OCI-LY1 (cell line): ENCODE data around the gene IL6R.

Experiments used
- H2AFZ ChIP-seq: fragments of 200-600 bp; sonication (generic), shearing (Covaris generic); 2 replicates; pipeline ENCODE4 v1.6.0; 2014; ENCODE audit warnings: antibody characterized with exemption, mild to moderate bottlenecking, low read length
- H3F3A ChIP-seq: fragments of 200-600 bp; sonication (generic), shearing (Covaris generic); 2 replicates; pipeline ENCODE4 v1.6.0; 2014; ENCODE audit warnings: mild to moderate bottlenecking, antibody characterized with exemption, low read length, moderate library complexity; ENCODE audit not compliant: insufficient read depth
- H3K27ac ChIP-seq: fragments of 200-600 bp; sonication (generic); 2 replicates; pipeline ENCODE4 v1.5.1; 2014; ENCODE audit warnings: low read length, mixed run types, mild to moderate bottlenecking, low read depth; ENCODE audit not compliant: poor library complexity, severe bottlenecking
- H3K27me3 ChIP-seq: fragments of 200-600 bp; sonication (generic); 2 replicates; pipeline ENCODE4 v1.6.0; 2014; ENCODE audit warnings: antibody characterized with exemption, mild to moderate bottlenecking, low read length, moderate library complexity; ENCODE audit not compliant: insufficient read depth
- H3K36me3 ChIP-seq: fragments of 200-600 bp; sonication (generic); 2 replicates; pipeline ENCODE4 v1.6.1; 2014; ENCODE audit warnings: mild to moderate bottlenecking, antibody characterized with exemption, low read length, moderate library complexity, mixed read lengths; ENCODE audit not compliant: insufficient read depth
- H3K4me1 ChIP-seq: fragments of 200-600 bp; sonication (generic); 2 replicates; pipeline ENCODE4 v1.5.1; 2014; ENCODE audit warnings: mild to moderate bottlenecking, low read length, moderate library complexity; ENCODE audit not compliant: insufficient read depth, severe bottlenecking
- H3K4me2 ChIP-seq: fragments of 200-600 bp; sonication (generic), shearing (Covaris generic); 2 replicates; pipeline ENCODE4 v1.6.1; 2014; ENCODE audit warnings: low read length
- H3K4me3 ChIP-seq: fragments of 200-600 bp; sonication (generic); 2 replicates; pipeline ENCODE4 v1.5.1; 2014; ENCODE audit warnings: low read length, low read depth, mild to moderate bottlenecking, mixed read lengths; ENCODE audit not compliant: poor library complexity, severe bottlenecking
- H3K79me2 ChIP-seq: fragments of 200-600 bp; shearing (Covaris generic); 2 replicates; pipeline ENCODE4 v1.6.1; 2016; ENCODE audit warnings: mixed run types, low read length, mixed read lengths; ENCODE audit not compliant: insufficient read depth
- H3K9ac ChIP-seq: fragments of 200-600 bp; sonication (generic), shearing (Covaris generic); 2 replicates; pipeline ENCODE4 v1.6.1; 2014; ENCODE audit warnings: mild to moderate bottlenecking, low read length, mixed read lengths
- H3K9me2 ChIP-seq: fragments of 200-600 bp; sonication (generic), shearing (Covaris generic); 2 replicates; pipeline ENCODE4 v1.6.1; 2014; ENCODE audit warnings: low read depth, mild to moderate bottlenecking, low read length, mixed read lengths
- H3K9me3 ChIP-seq: fragments of 200-600 bp; shearing (Covaris generic); 2 replicates; pipeline ENCODE4 v1.6.1; 2014; ENCODE audit warnings: low read length, mixed read lengths
- H4K20me1 ChIP-seq: fragments of 200-600 bp; sonication (generic), shearing (Covaris generic); 2 replicates; pipeline ENCODE4 v1.6.0; 2016; ENCODE audit warnings: mild to moderate bottlenecking, low read length; ENCODE audit not compliant: insufficient read depth
- EZH2 ChIP-seq: fragments of 200-600 bp; sonication (generic), shearing (Covaris generic); IDR thresholded peaks from 2 replicates; pipeline ENCODE4 v1.8.0; 2017; ENCODE audit warnings: borderline replicate concordance, mixed run types, mild to moderate bottlenecking, antibody characterized with exemption, low read length, moderate library complexity, mixed read lengths
- TF ChIP-seq, protein P1 (sequence below): fragments of 200-600 bp; sonication (generic), shearing (Covaris generic); IDR thresholded peaks from 2 replicates; pipeline ENCODE4 v1.5.1; 2017; ENCODE audit warnings: mild to moderate bottlenecking, antibody characterized with exemption, low read length, moderate library complexity, mixed read lengths

IL6R gene

DNA sequence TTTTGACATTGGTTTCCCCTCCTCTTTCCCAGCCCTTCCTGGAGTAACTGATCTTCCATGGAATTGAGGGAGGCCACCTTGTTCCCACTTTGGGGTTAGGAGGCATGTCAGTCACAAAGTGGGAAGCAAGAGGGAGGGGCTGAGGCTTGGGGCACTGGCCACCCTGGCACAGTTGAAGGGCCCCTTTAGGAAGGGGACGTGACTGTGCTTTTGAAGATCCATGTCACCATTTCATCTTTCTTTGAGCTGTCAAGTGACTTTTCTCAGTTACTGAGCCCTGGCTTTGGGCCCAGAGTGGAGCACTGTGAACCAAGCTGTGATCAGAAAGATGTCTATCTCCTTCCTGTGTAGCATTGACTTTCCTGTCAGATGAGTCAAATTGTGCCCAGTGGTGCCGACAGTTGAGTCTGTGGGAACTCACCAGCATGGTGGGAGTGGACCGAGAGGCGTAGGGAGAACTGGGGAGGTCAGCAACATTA is 58.4 kb downstream of the IL6R start:
- no peaks in the 10 kb centered on the region for H3K79me2 ChIP-seq
- no peak overlapping the region for H2AFZ ChIP-seq
- H3K27ac ChIP-seq: no peak overlapping the region
- no peaks in the 10 kb centered on the region for H3K36me3 ChIP-seq
- no peaks in the 10 kb centered on the region for H3K9me2 ChIP-seq
- no peak overlapping the region for H3K4me2 ChIP-seq
- H3K9me3 ChIP-seq: no peaks in the 10 kb centered on the region
- H4K20me1 ChIP-seq: no peaks in the 10 kb centered on the region
- H3K9ac ChIP-seq: no peak overlapping the region
- H3F3A ChIP-seq: no peaks in the 10 kb centered on the region
- H3K27me3 ChIP-seq: 0 out of 2 replicates have a peak, but pooled peaks cover 3% of the 10 kb centered on the region
- H3K4me3 ChIP-seq: no peak overlapping the region
- no peaks in the 10 kb centered on the region for H3K4me1 ChIP-seq
- TF ChIP-seq, protein P1, sequence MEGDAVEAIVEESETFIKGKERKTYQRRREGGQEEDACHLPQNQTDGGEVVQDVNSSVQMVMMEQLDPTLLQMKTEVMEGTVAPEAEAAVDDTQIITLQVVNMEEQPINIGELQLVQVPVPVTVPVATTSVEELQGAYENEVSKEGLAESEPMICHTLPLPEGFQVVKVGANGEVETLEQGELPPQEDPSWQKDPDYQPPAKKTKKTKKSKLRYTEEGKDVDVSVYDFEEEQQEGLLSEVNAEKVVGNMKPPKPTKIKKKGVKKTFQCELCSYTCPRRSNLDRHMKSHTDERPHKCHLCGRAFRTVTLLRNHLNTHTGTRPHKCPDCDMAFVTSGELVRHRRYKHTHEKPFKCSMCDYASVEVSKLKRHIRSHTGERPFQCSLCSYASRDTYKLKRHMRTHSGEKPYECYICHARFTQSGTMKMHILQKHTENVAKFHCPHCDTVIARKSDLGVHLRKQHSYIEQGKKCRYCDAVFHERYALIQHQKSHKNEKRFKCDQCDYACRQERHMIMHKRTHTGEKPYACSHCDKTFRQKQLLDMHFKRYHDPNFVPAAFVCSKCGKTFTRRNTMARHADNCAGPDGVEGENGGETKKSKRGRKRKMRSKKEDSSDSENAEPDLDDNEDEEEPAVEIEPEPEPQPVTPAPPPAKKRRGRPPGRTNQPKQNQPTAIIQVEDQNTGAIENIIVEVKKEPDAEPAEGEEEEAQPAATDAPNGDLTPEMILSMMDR: no peak
- no peak for TF ChIP-seq EZH2

DNA sequence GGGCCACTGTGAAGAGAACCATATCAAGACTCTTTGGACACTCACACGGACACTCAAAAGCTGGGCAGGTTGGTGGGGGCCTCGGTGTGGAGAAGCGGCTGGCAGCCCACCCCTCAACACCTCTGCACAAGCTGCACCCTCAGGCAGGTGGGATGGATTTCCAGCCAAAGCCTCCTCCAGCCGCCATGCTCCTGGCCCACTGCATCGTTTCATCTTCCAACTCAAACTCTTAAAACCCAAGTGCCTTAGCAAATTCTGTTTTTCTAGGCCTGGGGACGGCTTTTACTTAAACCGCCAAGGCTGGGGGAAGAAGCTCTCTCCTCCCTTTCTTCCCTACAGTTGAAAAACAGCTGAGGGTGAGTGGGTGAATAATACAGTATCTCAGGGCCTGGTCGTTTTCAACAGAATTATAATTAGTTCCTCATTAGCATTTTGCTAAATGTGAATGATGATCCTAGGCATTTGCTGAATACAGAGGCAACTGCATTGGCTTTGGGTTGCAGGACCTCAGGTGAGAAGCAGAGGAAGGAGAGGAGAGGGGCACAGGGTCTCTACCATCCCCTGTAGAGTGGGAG is 60.6 kb downstream of the IL6R start:
- Histone ChIP-seq H3K36me3 (no peaks in the 10 kb centered on the region), H3K9me2 (no peaks in the 10 kb centered on the region), H3K79me2 (no peaks in the 10 kb centered on the region), H3K9ac (no peak overlapping the region), H3K4me2 (no peak overlapping the region), H3K4me3 (no peak overlapping the region), H4K20me1 (no peaks in the 10 kb centered on the region), H3K9me3 (no peaks in the 10 kb centered on the region), H3K27me3 (0 out of 2 replicates have a peak, but pooled peaks cover 3% of the 10 kb centered on the region), H3K27ac (no peak overlapping the region), H3F3A (no peaks in the 10 kb centered on the region), H3K4me1 (no peaks in the 10 kb centered on the region), H2AFZ (no peak overlapping the region)
- no peak for TF ChIP-seq EZH2
- TF ChIP-seq, protein P1: no peak

GRCh38 chr1:154466206-154466605 is 61.1 kb downstream of the IL6R start:
- H3K4me2 ChIP-seq: no peak overlapping the region
- TF ChIP-seq, protein P1: no peak
- TF ChIP-seq EZH2: no peak
- no peaks in the 10 kb centered on the region for H3K79me2 ChIP-seq
- H3K27me3 ChIP-seq: 0 out of 2 replicates have a peak, but pooled peaks cover 3% of the 10 kb centered on the region
- H3K4me3 ChIP-seq: no peak overlapping the region
- H3K9me2 ChIP-seq: no peaks in the 10 kb centered on the region
- no peaks in the 10 kb centered on the region for H3K36me3 ChIP-seq
- no peak overlapping the region for H2AFZ ChIP-seq
- H3K9me3 ChIP-seq: no peaks in the 10 kb centered on the region
- no peaks in the 10 kb centered on the region for H3K4me1 ChIP-seq
- no peak overlapping the region for H3K27ac ChIP-seq
- H3K9ac ChIP-seq: no peak overlapping the region
- no peaks in the 10 kb centered on the region for H3F3A ChIP-seq
- H4K20me1 ChIP-seq: no peaks in the 10 kb centered on the region
